DOHH2 (cell line): ENCODE results near the gene SMCR8.
"Not testable (repeated sequence)": the region's sequence is repeated elsewhere in the genome, so short reads cannot be mapped to it uniquely, and the experiment has no call there.

Experiments used
- H3F3A ChIP-seq: fragments of 200-600 bp; sonication (generic), shearing (Covaris generic); 2 replicates; pipeline ENCODE4 v1.6.0; 2016; ENCODE audit warnings: antibody characterized with exemption, mild to moderate bottlenecking; ENCODE audit not compliant: control insufficient read depth, insufficient read depth
- H3K27ac ChIP-seq: fragments of 200-600 bp; sonication (generic); 2 replicates; pipeline ENCODE4 v1.5.1; 2014; ENCODE audit warnings: low read depth, mild to moderate bottlenecking, low read length, moderate library complexity
- H3K27me3 ChIP-seq: fragments of 200-600 bp; sonication (generic); 2 replicates; pipeline ENCODE4 v1.6.1; 2014; ENCODE audit warnings: mild to moderate bottlenecking, low read length, mixed read lengths; ENCODE audit not compliant: control insufficient read depth
- H3K36me3 ChIP-seq: fragments of 200-600 bp; sonication (generic); 2 replicates; pipeline ENCODE4 v1.6.1; 2014; ENCODE audit warnings: mild to moderate bottlenecking, low read length, moderate library complexity, mixed read lengths; ENCODE audit not compliant: control insufficient read depth
- H3K4me1 ChIP-seq: fragments of 200-600 bp; sonication (generic); 2 replicates; pipeline ENCODE4 v1.6.1; 2014; ENCODE audit warnings: mild to moderate bottlenecking, low read length, mixed read lengths; ENCODE audit not compliant: control insufficient read depth
- H3K4me2 ChIP-seq: fragments of 200-600 bp; sonication (generic); 2 replicates; pipeline ENCODE4 v1.6.0; 2014; ENCODE audit warnings: mild to moderate bottlenecking, low read length, moderate library complexity
- H3K4me3 ChIP-seq: fragments of 200-600 bp; sonication (generic); 2 replicates; pipeline ENCODE4 v1.5.1; 2014; ENCODE audit warnings: mild to moderate bottlenecking, low read length, mixed read lengths
- H3K79me2 ChIP-seq: fragments of 200-600 bp; sonication (generic); 2 replicates; pipeline ENCODE4 v1.6.1; 2014; ENCODE audit warnings: mild to moderate bottlenecking, low read length, mixed read lengths; ENCODE audit not compliant: control insufficient read depth
- H3K9me2 ChIP-seq: fragments of 200-600 bp; sonication (generic); replicated peaks from 2 replicates; pipeline ENCODE4 v1.6.1; 2014; ENCODE audit warnings: mild to moderate bottlenecking, low read length, mixed read lengths; ENCODE audit not compliant: control insufficient read depth
- H3K9me3 ChIP-seq: fragments of 200-600 bp; sonication (generic); 2 replicates; pipeline ENCODE4 v1.6.1; 2014; ENCODE audit warnings: antibody characterized with exemption, low read length, mixed read lengths; ENCODE audit not compliant: control insufficient read depth, insufficient read depth
- H4K20me1 ChIP-seq: fragments of 200-600 bp; sonication (generic); 2 replicates; pipeline ENCODE4 v1.6.0; 2014; ENCODE audit warnings: low read depth, mild to moderate bottlenecking, antibody characterized with exemption, low read length, moderate library complexity; ENCODE audit not compliant: control insufficient read depth, insufficient read depth
- CTCF ChIP-seq: fragments of 200-600 bp; sonication (generic); IDR thresholded peaks from one replicate; pipeline ENCODE4 v1.5.1; 2014; ENCODE audit warnings: antibody characterized with exemption, mild to moderate bottlenecking, low read depth, low read length; ENCODE audit not compliant: poor library complexity, severe bottlenecking
- EZH2phosphoT487 ChIP-seq: fragments of 200-600 bp; sonication (generic); IDR thresholded peaks from 2 replicates; pipeline ENCODE4 v1.6.1; 2017; ENCODE audit warnings: borderline replicate concordance, mild to moderate bottlenecking, antibody characterized with exemption, low read length, moderate library complexity, mixed read lengths

Gene SMCR8

GRCh38 chr17:18364166-18364565, 49.1 kb downstream of the SMCR8 start:
- H3F3A ChIP-seq: no peaks in the 10 kb centered on the region
- no peak overlapping the region for H3K27ac ChIP-seq
- H3K4me1 ChIP-seq: peaks cover 11% of the 10 kb centered on the region
- peaks cover 21% of the 10 kb centered on the region for H3K36me3 ChIP-seq
- no peak overlapping the region for H3K4me3 ChIP-seq
- H3K4me2 ChIP-seq: peak overlapping the region; percentile 95; the same call in 1 of the 2 replicates
- no peaks in the 10 kb centered on the region for H3K9me2 ChIP-seq
- H3K27me3 ChIP-seq: no peaks in the 10 kb centered on the region
- 0 out of 2 replicates have a peak, but pooled peaks cover 2% of the 10 kb centered on the region for H4K20me1 ChIP-seq
- H3K9me3 ChIP-seq: no peaks in the 10 kb centered on the region
- TF ChIP-seq CTCF: no peak
- H3K79me2 ChIP-seq: peaks cover 39% of the 10 kb centered on the region

GRCh38 chr17:18368946-18369345, 53.9 kb downstream of the SMCR8 start:
- Histone ChIP-seq H3K4me3 (no peak overlapping the region), H3K27ac (no peak overlapping the region), H3K4me2 (no peak overlapping the region), H3K4me1 (no peaks in the 10 kb centered on the region), H3K9me2 (no peaks in the 10 kb centered on the region), H3F3A (no peaks in the 10 kb centered on the region), H3K9me3 (no peaks in the 10 kb centered on the region), H4K20me1 (no peaks in the 10 kb centered on the region), H3K27me3 (peaks cover 12% of the 10 kb centered on the region), H3K36me3 (no peaks in the 10 kb centered on the region), H3K79me2 (no peaks in the 10 kb centered on the region)
- no peak for TF ChIP-seq EZH2phosphoT487
- no peak for TF ChIP-seq CTCF

- H3K4me2 ChIP-seq: no peak overlapping the region
- no peaks in the 10 kb centered on the region for H3K79me2 ChIP-seq
- H3K27me3 ChIP-seq: peaks cover 12% of the 10 kb centered on the region
- H3K36me3 ChIP-seq: no peaks in the 10 kb centered on the region
- no peak for TF ChIP-seq CTCF
- TF ChIP-seq EZH2phosphoT487: no peak
- no peaks in the 10 kb centered on the region for H3K9me2 ChIP-seq
- no peak overlapping the region for H3K4me3 ChIP-seq
- no peaks in the 10 kb centered on the region for H3K9me3 ChIP-seq
- H3F3A ChIP-seq: no peaks in the 10 kb centered on the region
- no peaks in the 10 kb centered on the region for H3K4me1 ChIP-seq
- no peak overlapping the region for H3K27ac ChIP-seq
- H4K20me1 ChIP-seq: no peaks in the 10 kb centered on the region
Observed at GRCh38 chr17:18370761-18371160, 55.7 kb downstream of the SMCR8 start.

GRCh38 chr17:18371455-18371854, 56.4 kb downstream of the SMCR8 start:
- H3K4me2 ChIP-seq: no peak overlapping the region
- no peaks in the 10 kb centered on the region for H3K9me2 ChIP-seq
- H3K4me3 ChIP-seq: no peak overlapping the region
- no peaks in the 10 kb centered on the region for H4K20me1 ChIP-seq
- H3K4me1 ChIP-seq: no peaks in the 10 kb centered on the region
- H3K79me2 ChIP-seq: no peaks in the 10 kb centered on the region
- no peaks in the 10 kb centered on the region for H3F3A ChIP-seq
- TF ChIP-seq CTCF (no peak), EZH2phosphoT487 (no peak)
- H3K36me3 ChIP-seq: no peaks in the 10 kb centered on the region
- H3K27me3 ChIP-seq: peaks cover 12% of the 10 kb centered on the region
- no peaks in the 10 kb centered on the region for H3K9me3 ChIP-seq
- no peak overlapping the region for H3K27ac ChIP-seq

- H3K4me2 ChIP-seq, H3K9me3 ChIP-seq, H3F3A ChIP-seq, H3K27ac ChIP-seq, H3K4me3 ChIP-seq, H3K36me3 ChIP-seq, H4K20me1 ChIP-seq, H3K9me2 ChIP-seq, H3K4me1 ChIP-seq, H3K79me2 ChIP-seq: not testable (repeated sequence)
- peaks cover 12% of the 10 kb centered on the region for H3K27me3 ChIP-seq
Observed at GRCh38 chr17:18373181-18373580, 58.1 kb downstream of the SMCR8 start.
